Renal cortex interstitium (tissue), 11 donors: ENCODE measurements around the gene PCDHB12. TPM values are rescaled to one million over a fixed set of nuclear protein-coding genes. Genes with fewer than 3 reads are reported as not detected.
"Not testable (repeated sequence)": the region's sequence is repeated elsewhere in the genome, so short reads cannot be mapped to it uniquely, and the experiment has no call there.

Experiments used
- DNase-seq, 11 donors: peaks; one replicate each; pipeline ENCODE4 v3.0.0-alpha.2; 2013; ENCODE audit warnings: low read depth in 9 of 11, low spot score in 4 of 11; ENCODE audit errors: extremely low read depth in 1 of 11
- polyA plus RNA-seq, 3 donors: library from polyadenylated mRNA; unstranded; fragments of 120-200 nt; gene quantifications; one replicate each; pipeline ENCODE4 v1.2.1, GENCODE V29; 2013; ENCODE audit not compliant: insufficient read length in 3 of 3

The PCDHB12 gene
- polyA plus RNA-seq, 3 donors = 4.6 to 5.1 (median 5.0) TPM

DNA sequence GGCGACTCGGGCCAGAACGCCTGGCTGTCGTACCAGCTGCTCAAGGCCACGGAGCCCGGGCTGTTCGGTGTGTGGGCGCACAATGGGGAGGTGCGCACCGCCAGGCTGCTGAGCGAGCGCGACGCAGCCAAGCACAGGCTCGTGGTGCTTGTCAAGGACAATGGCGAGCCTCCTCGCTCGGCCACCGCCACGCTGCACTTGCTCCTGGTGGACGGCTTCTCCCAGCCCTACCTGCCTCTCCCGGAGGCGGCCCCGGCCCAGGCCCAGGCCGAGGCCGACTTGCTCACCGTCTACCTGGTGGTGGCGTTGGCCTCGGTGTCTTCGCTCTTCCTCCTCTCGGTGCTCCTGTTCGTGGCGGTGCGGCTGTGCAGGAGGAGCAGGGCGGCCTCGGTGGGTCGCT is 14.2 kb upstream of the PCDHB12 start:
- not testable (repeated sequence) for DNase-seq

GRCh38 chr5:141196363-141196762 is 12.2 kb upstream of the PCDHB12 start:
- no peak for DNase-seq

DNA sequence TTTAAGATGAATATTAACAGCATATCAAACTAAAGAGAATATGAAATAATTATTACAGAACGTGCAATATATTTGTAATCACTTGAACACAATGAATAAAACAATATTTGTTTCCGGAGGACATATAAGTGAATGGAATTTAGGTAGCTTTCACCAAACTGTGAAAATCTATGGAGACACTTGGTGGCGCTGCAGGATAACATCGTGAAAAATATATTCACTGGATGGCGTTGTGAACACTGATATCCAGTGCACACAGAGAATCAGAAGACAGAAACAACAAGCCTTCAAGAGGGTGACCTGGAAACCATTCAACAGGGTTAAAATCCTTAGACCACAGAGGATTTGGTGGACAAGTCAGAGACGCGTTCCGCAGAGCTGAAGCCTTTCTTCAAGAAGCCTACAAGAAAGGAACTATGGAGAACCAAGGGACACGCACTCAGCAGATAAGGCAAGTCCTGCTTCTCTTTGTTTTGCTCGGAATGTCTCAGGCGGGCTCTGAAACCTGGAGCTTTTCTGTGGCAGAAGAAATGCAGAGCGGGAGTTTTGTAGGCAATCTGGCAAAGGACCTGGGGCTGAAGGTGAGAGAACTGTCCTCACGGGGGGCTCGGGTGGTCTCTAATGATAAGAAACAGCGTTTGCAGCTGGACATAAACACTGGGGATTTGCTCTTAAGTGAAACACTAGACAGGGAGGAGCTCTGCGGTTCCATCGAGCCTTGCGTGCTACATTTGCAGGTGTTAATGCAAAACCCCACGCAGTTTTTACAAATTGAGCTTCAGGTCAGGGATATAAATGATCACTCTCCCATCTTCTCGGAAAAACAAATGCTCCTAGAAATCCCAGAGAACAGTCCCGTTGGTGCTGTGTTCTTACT is 8.9 kb upstream of the PCDHB12 start, which contains the start of gene PCDHB11:
TSS of gene PCDHB11 (plus strand) at position 269 of the 877 bp plus-strand sequence. CDS start at position 417, 148 bp downstream.
- DNase-seq = no peak

DNA sequence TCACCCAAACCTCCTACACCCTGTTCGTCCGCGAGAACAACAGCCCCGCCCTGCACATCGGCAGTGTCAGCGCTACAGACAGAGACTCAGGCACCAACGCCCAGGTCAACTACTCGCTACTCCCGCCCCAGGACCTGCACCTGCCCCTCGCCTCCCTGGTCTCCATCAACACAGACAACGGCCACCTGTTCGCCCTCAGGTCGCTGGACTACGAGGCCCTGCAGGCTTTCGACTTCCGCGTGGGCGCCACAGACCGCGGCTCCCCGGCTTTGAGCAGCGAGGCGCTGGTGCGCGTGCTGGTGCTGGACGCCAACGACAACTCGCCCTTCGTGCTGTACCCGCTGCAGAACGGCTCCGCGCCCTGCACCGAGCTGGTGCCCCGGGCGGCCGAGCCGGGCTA is 7.4 kb upstream of the PCDHB12 start:
- not testable (repeated sequence) for DNase-seq

GRCh38 chr5:141201646-141202045 is 6.9 kb upstream of the PCDHB12 start:
- DNase-seq = not testable (repeated sequence)

GRCh38 chr5:141210281-141210680 is 1.8 kb downstream of the PCDHB12 start:
- not testable (repeated sequence) for DNase-seq

GRCh38 chr5:141210849-141211248 is 2.3 kb downstream of the PCDHB12 start:
- DNase-seq = not testable (repeated sequence)

DNA sequence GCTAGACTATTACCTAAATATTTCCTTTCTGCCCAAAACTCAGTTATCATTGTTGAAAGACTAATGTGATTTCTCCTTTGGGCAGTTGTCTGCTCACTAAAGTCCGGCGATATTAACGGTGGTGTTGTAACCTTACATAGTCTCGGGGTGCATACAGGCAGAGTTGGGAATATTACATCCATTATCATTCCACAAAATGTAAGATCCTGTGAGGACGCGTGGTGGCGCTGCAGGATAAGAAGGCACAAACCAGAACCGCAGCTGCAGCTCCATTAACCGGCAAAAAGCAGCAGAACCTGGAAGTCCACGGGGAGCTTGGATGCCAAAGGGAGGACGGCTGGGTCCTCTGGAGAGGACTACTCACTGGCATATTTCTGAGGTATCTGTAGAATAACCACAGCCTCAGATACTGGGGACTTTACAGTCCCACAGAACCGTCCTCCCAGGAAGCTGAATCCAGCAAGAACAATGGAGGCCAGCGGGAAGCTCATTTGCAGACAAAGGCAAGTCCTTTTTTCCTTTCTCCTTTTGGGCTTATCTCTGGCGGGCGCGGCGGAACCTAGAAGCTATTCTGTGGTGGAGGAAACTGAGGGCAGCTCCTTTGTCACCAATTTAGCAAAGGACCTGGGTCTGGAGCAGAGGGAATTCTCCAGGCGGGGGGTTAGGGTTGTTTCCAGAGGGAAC is 5.3 kb downstream of the PCDHB12 start, which contains the start of gene PCDHB13:
TSS of gene PCDHB13 (plus strand) at position 264 of the 684 bp plus-strand sequence. CDS start at position 469, 205 bp downstream.
- DNase-seq = not testable (repeated sequence)

DNA sequence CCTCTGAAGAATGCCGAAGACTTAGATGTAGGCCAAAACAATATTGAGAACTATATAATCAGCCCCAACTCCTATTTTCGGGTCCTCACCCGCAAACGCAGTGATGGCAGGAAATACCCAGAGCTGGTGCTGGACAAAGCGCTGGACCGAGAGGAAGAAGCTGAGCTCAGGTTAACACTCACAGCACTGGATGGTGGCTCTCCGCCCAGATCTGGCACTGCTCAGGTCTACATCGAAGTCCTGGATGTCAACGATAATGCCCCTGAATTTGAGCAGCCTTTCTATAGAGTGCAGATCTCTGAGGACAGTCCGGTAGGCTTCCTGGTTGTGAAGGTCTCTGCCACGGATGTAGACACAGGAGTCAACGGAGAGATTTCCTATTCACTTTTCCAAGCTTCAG is 6.1 kb downstream of the PCDHB12 start:
- DNase-seq = not testable (repeated sequence)

DNA sequence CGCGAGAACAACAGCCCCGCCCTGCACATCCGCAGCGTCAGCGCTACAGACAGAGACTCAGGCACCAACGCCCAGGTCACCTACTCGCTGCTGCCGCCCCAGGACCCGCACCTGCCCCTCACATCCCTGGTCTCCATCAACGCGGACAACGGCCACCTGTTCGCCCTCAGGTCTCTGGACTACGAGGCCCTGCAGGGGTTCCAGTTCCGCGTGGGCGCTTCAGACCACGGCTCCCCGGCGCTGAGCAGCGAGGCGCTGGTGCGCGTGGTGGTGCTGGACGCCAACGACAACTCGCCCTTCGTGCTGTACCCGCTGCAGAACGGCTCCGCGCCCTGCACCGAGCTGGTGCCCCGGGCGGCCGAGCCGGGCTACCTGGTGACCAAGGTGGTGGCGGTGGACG is 7.0 kb downstream of the PCDHB12 start:
- not testable (repeated sequence) for DNase-seq

GRCh38 chr5:141216035-141216434 is 7.5 kb downstream of the PCDHB12 start:
- not testable (repeated sequence) for DNase-seq

DNA sequence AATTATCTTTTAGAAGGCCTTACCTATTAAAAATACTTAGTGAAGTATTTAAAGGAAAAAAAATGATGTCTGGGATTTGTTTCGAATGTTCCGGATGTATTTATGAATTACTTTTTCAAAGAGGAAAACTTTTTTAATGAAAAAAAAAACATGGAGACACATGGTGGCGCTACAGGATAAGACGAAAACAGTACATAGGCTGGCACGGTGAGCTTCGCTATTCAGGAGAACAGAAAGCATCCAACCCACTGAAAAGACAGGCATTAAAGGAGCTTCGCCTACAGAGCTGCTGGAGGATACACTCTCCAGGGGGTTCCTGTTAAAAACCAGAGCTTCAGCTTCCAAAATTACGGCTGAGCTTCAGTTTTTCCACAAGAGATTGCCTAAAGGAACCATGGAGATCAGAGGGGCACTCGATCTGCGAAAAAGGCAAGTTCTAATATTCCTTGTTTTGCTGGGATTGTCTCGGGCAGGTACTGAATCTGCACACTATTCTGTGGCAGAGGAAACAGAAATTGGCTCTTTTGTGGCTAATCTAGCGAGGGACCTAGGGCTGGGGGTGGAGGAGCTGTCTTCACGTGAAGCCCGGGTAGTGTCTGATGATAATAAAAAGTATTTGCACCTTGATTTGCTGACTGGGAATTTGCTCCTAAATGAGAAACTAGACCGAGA is 14.7 kb downstream of the PCDHB12 start, which contains the start of gene PCDHB14:
TSS of gene PCDHB14 (plus strand) at position 232 of the 672 bp plus-strand sequence. CDS start at position 395, 163 bp downstream.
- DNase-seq = peak in 1 of 11 donors; percentile 12

- DNase-seq = not testable (repeated sequence)
These were observed 16.3 kb downstream of the PCDHB12 start for GRCh38 chr5:141224844-141225243.

DNA sequence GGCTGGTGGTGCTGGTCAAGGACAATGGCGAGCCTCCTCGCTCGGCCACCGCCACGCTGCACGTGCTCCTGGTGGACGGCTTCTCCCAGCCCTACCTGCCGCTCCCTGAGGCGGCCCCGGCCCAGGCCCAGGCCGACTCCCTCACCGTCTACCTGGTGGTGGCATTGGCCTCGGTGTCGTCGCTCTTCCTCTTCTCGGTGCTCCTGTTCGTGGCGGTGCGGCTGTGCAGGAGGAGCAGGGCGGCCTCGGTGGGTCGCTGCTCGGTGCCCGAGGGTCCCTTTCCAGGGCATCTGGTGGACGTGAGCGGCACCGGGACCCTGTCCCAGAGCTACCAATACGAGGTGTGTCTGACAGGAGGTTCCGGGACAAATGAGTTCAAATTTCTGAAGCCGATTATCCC is 16.9 kb downstream of the PCDHB12 start:
- DNase-seq = not testable (repeated sequence)

- DNase-seq = peak in 1 of 11 donors; percentile 9
These were observed 25.7 kb downstream of the PCDHB12 start for GRCh38 chr5:141234109-141234667.

DNA sequence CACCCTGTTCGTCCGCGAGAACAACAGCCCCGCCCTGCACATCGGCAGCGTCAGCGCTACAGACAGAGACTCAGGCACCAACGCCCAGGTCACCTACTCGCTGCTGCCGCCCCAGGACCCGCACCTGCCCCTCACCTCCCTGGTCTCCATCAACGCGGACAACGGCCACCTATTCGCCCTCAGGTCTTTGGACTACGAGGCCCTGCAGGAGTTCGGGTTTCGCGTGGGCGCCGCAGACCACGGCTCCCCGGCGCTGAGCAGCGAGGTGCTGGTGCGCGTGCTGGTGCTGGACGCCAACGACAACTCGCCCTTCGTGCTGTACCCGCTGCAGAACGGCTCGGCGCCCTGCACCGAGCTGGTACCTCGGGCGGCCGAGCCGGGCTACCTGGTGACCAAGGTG is 27.4 kb downstream of the PCDHB12 start:
- DNase-seq = not testable (repeated sequence)

DNA sequence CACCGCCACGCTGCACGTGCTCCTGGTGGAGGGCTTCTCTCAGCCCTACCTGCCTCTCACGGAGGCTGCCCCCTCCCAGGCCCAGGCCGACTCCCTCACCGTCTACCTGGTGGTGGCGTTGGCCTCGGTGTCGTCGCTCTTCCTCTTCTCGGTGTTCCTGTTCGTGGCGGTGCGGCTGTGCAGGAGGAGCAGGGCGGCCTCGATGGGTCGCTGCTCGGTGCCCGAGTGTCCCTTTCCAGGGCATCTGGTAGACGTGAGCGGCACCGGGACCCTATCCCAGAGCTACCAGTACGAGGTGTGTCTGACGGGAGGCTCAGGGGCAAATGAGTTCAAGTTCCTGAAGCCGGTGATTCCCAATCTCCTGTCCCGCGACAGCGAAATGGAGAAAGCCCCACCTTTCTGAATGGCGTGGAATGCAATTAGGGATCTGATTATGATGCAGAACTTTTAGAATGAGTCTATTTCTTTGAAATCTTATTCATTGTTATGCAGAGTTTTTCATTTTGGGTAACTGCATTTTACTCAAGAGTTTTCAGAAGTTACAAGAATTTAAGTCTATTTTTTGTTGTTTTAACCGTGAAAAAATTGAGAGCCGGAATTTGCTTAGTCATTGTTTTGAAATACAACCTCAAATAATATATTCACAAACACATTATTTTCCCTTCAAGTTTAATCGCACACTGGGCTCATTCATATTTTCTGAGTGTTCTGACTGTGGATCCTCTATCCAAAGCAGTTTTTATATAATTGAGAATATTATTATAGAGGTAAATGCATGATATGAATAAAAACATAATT is 28.2 kb downstream of the PCDHB12 start:
- no peak for DNase-seq

DNA sequence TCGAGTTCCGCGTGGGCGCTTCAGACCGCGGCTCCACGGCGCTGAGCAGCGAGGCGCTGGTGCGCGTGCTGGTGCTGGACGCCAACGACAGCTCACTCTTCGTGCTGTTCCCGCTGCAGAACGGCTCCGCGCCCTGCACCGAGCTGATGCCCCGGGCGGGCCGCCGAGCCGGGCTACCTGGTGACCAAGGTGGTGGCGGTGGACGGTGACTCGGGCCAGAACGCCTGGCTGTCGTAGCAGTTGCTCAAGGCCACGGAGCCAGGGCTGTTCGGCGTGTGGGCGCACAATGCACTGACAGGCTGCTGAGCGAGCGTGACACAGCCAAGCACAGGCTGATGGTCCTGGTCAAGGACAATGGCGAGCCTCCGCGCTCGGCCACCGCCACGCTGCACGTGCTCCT is 33.0 kb downstream of the PCDHB12 start:
- no peak for DNase-seq
